Muscle layer of duodenum (tissue), 2 donors: ENCODE measurements around the gene FMNL3.
"Not testable (repeated sequence)": the region's sequence is repeated elsewhere in the genome, so short reads cannot be mapped to it uniquely, and the experiment has no call there.

Source experiments
- H3K27ac ChIP-seq: one replicate; pipeline ENCODE4 v1.7.0; 2013; ENCODE audit warnings: mild to moderate bottlenecking, low read length
- H3K27me3 ChIP-seq: one replicate; pipeline ENCODE4 v1.7.0; 2013; ENCODE audit warnings: low read depth, mild to moderate bottlenecking, control low read depth, low read length
- H3K36me3 ChIP-seq, 2 donors: one replicate each; pipeline ENCODE4 v1.7.0; 2013; ENCODE audit warnings: low read length in 2 of 2, control low read depth in 1 of 2, mild to moderate bottlenecking in 1 of 2; ENCODE audit not compliant: insufficient read depth in 2 of 2, control insufficient read depth in 1 of 2
- H3K4me1 ChIP-seq, 2 donors: one replicate each; pipeline ENCODE4 v1.7.0; 2013; ENCODE audit warnings: low read length in 2 of 2, mild to moderate bottlenecking in 2 of 2, control low read depth in 1 of 2, moderate library complexity in 1 of 2; ENCODE audit not compliant: insufficient read depth in 2 of 2, control insufficient read depth in 1 of 2
- H3K4me3 ChIP-seq, 2 donors: one replicate each; pipeline ENCODE4 v1.7.0; 2013; ENCODE audit warnings: low read length in 2 of 2, low read depth in 1 of 2, mild to moderate bottlenecking in 1 of 2
- H3K9me3 ChIP-seq, 2 donors: one replicate each; pipeline ENCODE4 v1.7.0; 2013; ENCODE audit warnings: low read length in 2 of 2, control low read depth in 1 of 2, mild to moderate bottlenecking in 1 of 2; ENCODE audit not compliant: control insufficient read depth in 1 of 2
- donor health status: healthy.

FMNL3 gene

GRCh38 chr12:49623142-49623904 is 83.9 kb downstream of the FMNL3 start, which contains the start of gene PRPF40B:
TSS of gene PRPF40B (plus strand) at chr12:49623561. CDS start at chr12:49623591, 30 bp downstream.
- H3K27me3 ChIP-seq, result no peaks in the 10 kb centered on the region
- no peaks in the 10 kb centered on the region for H3K36me3 ChIP-seq
- peak within 1 kb of the TSS; percentile 67 for H3K27ac ChIP-seq
- peaks cover 0 to 17% of the 10 kb centered on the region in 2 donors for H3K4me1 ChIP-seq
- no peaks in the 10 kb centered on the region for H3K9me3 ChIP-seq
- H3K4me3 ChIP-seq, result peak within 1 kb of the TSS; percentile 70 to 73

- H3K4me3 ChIP-seq, result peak overlapping the region; percentile 70 to 73
- peaks cover 0 to 17% of the 10 kb centered on the region in 2 donors for H3K4me1 ChIP-seq
- H3K27me3 ChIP-seq, result no peaks in the 10 kb centered on the region
- peak overlapping the region; percentile 67 for H3K27ac ChIP-seq
- no peaks in the 10 kb centered on the region for H3K36me3 ChIP-seq
- no peaks in the 10 kb centered on the region for H3K9me3 ChIP-seq
Observed at GRCh38 chr12:49622501-49623141, 84.6 kb downstream of the FMNL3 start.

- H3K4me3 ChIP-seq, result peak overlapping the region; percentile 70 to 73
- H3K27ac ChIP-seq, result peak overlapping the region; percentile 67
- peaks cover 0 to 17% of the 10 kb centered on the region in 2 donors for H3K4me1 ChIP-seq
Observed at GRCh38 chr12:49621651-49622500, 85.3 kb downstream of the FMNL3 start.

GRCh38 chr12:49619286-49619685 is 87.9 kb downstream of the FMNL3 start:
- H3K9me3 ChIP-seq, result no peaks in the 10 kb centered on the region
- H3K4me3 ChIP-seq, result no peak overlapping the region
- H3K27ac ChIP-seq, result no peak overlapping the region
- peaks cover 0 to 14% of the 10 kb centered on the region in 2 donors for H3K4me1 ChIP-seq
- no peaks in the 10 kb centered on the region for H3K27me3 ChIP-seq
- no peaks in the 10 kb centered on the region for H3K36me3 ChIP-seq

More at GRCh38 chr12:49621651-49622500, 85.3 kb downstream of the FMNL3 start:
- Histone ChIP-seq H3K9me3 (no peaks in the 10 kb centered on the region), H3K27me3 (no peaks in the 10 kb centered on the region), H3K36me3 (no peaks in the 10 kb centered on the region)

- H3K9me3 ChIP-seq, result no peaks in the 10 kb centered on the region
- peaks cover 0 to 14% of the 10 kb centered on the region in 2 donors for H3K4me1 ChIP-seq
- H3K4me3 ChIP-seq, result no peak overlapping the region
- no peaks in the 10 kb centered on the region for H3K36me3 ChIP-seq
- no peak overlapping the region for H3K27ac ChIP-seq
- no peaks in the 10 kb centered on the region for H3K27me3 ChIP-seq
Observed at GRCh38 chr12:49618576-49618975, 88.6 kb downstream of the FMNL3 start.

- Histone ChIP-seq H3K27me3 (no peaks in the 10 kb centered on the region), H3K4me1 (peaks cover 0 to 3% of the 10 kb centered on the region in 2 donors), H3K4me3 (no peak overlapping the region), H3K9me3 (no peaks in the 10 kb centered on the region), H3K27ac (no peak overlapping the region), H3K36me3 (no peaks in the 10 kb centered on the region)
Observed at GRCh38 chr12:49616533-49617219, 90.5 kb downstream of the FMNL3 start.

GRCh38 chr12:49615725-49616124 is 91.5 kb downstream of the FMNL3 start:
- H3K4me1 ChIP-seq, result no peaks in the 10 kb centered on the region
- H3K36me3 ChIP-seq, result no peaks in the 10 kb centered on the region
- no peaks in the 10 kb centered on the region for H3K9me3 ChIP-seq
- no peaks in the 10 kb centered on the region for H3K27me3 ChIP-seq
- H3K4me3 ChIP-seq, result no peak overlapping the region
- no peak overlapping the region for H3K27ac ChIP-seq

GRCh38 chr12:49612210-49612609 is 95.0 kb downstream of the FMNL3 start:
- H3K9me3 ChIP-seq, result peaks cover 0 to 3% of the 10 kb centered on the region in 2 donors
- H3K36me3 ChIP-seq, result no peaks in the 10 kb centered on the region
- H3K4me3 ChIP-seq, result no peak overlapping the region
- H3K4me1 ChIP-seq, result no peaks in the 10 kb centered on the region
- no peak overlapping the region for H3K27ac ChIP-seq
- H3K27me3 ChIP-seq, result no peaks in the 10 kb centered on the region

- not testable (repeated sequence) for H3K4me3 ChIP-seq, H3K36me3 ChIP-seq, H3K27ac ChIP-seq, H3K27me3 ChIP-seq, H3K9me3 ChIP-seq, H3K4me1 ChIP-seq
Observed at GRCh38 chr12:49610785-49611184, 96.4 kb downstream of the FMNL3 start.

- Histone ChIP-seq H3K9me3 (peaks cover 0 to 3% of the 10 kb centered on the region in 2 donors), H3K36me3 (no peaks in the 10 kb centered on the region), H3K27me3 (no peaks in the 10 kb centered on the region), H3K27ac (no peak overlapping the region), H3K4me3 (no peak overlapping the region), H3K4me1 (no peaks in the 10 kb centered on the region)
Observed at GRCh38 chr12:49609875-49610154, 97.4 kb downstream of the FMNL3 start.
